Medulla oblongata (tissue), 1 donor: Measurements from ENCODE around the gene CIAO3.
"Not testable (repeated sequence)": the region's sequence is repeated elsewhere in the genome, so short reads cannot be mapped to it uniquely, and the experiment has no call there.

ENCODE experiments used
- DNase-seq: peaks from one replicate; pipeline ENCODE4 v3.0.0-alpha.2; 2015; ENCODE audit errors: extremely low spot score

Gene CIAO3

DNA sequence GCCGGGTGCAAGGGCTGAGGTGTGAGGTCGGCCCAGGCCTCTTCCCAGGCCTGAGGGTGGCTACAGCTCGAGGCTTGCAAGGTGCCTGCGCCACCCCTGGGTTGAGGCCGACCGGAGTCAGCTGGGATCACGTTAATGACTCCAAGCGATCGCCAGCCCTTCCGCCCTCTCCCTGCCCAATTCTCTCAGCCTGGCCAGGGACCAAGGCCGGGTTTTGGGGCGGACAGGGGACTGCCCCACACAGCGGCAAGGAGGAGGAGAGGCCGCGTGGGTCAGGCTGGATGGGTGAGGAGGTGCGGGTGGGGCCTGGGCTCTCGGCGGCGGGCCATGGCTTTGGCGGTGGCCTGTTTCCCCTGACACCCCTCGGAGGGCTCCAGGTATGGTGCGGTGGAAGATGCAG, 47.4 kb downstream of the CIAO3 start:
- no peak for DNase-seq

DNA sequence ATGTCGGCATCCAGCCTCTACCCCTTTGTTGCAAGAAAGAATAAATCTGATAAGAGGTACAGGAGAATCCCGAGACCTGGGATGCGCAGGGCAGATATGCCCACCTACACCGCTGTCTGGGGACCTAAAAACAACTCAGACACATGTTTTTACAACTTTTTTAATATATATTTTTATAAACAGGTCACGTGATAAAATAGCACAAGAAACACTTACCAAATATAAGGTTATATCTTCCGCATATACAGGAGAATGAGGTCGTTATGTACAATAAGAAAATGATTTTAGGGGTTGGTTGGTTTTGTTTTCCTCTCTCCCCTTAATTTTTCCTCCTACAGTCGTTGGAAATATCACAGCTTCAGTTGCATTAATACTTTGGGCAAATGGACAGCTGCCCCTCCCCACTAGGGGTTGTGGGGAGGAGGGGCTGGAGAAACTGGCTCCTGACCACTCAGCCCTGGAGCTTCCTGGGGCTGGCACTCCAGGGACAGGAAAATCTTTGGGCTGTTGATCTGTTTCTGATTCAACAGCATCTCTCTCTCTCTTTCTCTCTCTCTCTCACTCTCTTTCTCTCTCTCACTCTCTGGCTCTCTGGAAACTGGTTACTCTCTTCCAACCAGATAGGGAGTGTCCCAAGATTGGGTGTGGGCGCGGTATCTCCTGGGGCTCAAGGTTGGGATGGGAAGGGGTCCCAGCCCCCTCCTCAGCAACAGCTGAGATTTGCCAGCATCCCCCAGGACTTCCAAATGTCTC, 48.3 kb downstream of the CIAO3 start:
- no peak for DNase-seq

DNA sequence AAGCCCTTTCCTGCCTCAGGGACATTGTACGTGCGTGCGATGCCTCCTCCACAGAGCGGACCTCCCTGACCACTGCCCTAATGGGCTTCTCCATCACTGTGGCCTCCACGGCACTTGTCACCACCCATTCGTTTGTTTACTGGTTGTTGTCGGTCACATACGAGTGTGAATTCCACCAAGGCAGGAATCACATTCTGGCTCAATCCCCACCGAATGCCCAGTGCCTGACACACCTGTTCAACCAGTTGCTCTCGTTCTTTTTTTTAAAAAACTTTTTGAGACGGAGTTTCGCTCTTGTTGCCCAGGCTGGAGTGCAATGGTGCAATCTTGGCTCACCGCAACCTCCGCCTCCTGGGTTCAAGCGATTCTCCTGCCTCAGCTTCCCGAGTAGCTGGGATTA, 49.6 kb downstream of the CIAO3 start:
- not testable (repeated sequence) for DNase-seq

DNA sequence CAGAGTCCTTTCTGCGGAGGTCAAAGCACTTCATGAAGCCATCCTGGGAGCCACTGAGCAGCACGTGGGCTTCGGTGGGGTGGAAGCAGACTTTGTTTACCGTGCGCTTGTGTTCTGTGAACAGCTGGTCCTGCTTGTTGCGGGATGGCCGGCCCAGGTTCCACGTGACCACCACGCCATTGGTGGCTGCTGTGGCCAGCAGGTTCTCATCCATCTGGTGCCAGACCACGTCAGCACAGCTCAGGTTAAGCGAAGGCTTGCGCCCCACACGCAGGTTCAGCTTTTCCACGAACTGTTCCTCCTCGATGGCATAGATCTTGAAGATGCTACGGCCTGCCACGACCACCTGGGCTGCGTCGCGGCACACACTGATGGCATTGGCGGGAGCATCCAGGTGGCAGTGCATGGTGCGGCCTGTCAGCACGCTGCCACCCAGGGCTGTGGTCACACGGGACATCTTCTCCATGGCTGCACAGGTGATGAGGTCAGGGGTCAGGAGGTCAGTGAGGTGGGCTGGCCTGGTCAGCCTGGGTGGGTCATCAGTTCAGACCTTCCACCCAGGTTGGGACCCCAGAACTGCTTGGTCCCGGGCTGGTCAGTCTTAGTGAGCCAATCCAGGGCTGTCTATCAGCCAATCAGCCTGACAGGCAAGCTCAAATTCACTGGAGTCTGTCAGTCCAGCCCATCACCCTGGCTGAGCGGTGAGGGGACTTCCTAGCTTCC, 51.5 kb downstream of the CIAO3 start:
- no peak for DNase-seq

DNA sequence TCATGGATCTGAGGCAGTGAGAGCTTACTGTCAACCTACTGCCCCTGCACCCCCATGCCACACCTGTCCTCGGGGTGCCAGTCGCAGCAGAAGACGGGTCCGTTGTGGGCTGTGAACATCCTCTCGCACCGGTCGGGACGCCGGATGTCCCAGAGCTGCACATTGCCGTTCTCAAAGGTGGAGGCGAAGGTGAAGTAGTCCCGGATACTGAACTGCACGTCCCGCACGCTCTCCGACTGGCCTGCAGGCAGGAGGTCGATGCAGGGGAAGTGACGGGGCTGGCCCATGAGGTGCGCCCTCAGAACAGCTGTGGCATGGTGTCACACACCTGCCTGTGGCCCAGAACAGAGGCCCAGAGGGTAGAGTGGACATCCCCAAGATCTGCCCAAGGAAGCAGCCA, 53.3 kb downstream of the CIAO3 start:
- DNase-seq, result no peak

DNA sequence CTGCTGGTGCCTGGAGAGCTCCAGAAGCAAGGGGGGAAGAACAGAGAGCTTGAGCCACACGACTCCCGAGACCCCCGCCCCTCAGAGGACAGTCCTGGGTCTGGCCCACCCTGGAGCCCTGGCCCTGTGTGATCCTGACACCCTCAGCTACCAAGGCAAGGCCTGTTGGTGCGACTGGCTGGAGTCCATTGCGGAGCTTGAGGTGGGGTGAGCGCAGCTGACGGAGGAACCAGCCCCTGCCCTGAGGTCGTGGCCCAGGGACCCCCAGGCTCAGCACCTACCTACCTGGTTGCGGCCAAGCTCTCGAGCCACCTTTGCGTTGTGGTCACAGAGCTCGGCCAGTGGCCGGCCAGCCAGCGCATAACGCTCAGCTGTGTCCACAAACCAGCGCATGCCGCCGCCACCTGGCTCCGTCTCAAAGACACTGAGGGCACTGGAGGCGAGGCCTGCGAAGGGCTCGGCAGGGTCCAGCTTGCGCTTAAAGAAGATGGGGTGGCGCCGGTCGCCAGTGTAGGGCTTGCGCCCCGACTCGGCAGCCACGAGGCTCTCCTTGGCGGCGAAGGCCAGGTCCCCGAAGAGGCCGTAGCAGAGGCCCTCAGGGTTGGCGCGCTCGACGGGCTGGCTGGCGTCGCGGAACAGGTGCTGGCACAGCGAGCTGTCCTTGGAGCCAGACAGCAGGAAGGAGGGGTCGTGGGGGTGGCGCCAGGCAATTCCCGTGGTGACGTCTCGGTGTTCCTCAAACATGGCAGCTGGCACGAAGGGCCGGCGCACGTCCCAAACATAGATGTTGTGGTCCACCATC, 54.1 kb downstream of the CIAO3 start:
- DNase-seq, result no peak

DNA sequence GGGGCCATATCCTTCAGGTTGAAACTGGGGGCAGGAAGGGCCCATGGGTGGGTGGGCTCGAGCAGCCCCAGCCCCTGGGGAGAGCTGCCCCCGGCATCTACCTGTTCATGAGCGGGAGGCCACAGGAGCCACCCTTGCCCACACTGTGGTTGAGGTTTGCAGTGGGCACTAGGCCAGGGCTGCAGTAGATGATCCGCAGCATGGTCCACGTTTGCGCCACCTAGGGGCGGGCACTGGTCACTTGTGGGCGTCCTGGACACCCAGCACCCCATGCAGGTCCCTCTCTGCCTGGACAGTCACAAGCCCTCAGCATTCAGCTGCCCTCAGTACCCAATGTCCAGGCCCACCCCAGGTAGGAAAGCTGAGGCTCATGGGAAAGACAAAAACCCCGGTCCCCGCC, 54.8 kb downstream of the CIAO3 start:
- no peak for DNase-seq

DNA sequence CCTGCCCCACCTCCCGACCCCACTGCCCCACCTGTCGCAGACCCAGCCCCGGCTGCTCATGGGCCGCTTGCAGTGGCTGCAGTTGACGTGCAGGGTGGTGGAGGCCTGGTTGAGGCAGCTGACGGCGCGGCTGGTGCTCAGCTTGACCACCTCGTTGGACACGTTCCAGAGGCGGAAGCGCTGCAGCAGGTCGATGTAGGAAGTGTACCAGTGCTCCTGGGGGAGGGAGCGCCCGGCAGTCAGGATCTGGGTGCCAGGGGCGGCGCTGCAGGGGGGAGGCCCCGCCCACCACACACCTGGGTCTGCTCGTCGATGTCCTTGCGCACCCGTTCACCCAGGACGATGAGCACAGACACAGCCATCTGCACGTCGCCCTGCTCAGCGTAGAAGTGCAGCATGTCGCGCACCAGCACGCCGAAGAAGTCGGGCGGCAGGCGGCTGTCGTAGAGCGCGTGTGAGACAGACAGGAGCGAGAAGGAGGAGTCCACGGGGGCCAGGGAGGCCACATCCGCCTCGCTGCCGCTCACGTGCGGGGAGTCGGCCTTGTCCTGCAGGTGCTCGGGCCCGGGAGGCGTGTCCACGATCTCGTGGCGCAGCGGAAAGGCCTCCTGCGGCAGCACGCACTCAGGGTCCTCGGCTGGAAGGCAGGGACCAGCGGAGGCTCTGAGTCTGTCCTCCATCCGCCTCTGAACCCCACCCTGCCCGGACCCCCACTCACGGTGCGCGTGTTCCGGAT, 55.7 kb downstream of the CIAO3 start:
- DNase-seq, result no peak

DNA sequence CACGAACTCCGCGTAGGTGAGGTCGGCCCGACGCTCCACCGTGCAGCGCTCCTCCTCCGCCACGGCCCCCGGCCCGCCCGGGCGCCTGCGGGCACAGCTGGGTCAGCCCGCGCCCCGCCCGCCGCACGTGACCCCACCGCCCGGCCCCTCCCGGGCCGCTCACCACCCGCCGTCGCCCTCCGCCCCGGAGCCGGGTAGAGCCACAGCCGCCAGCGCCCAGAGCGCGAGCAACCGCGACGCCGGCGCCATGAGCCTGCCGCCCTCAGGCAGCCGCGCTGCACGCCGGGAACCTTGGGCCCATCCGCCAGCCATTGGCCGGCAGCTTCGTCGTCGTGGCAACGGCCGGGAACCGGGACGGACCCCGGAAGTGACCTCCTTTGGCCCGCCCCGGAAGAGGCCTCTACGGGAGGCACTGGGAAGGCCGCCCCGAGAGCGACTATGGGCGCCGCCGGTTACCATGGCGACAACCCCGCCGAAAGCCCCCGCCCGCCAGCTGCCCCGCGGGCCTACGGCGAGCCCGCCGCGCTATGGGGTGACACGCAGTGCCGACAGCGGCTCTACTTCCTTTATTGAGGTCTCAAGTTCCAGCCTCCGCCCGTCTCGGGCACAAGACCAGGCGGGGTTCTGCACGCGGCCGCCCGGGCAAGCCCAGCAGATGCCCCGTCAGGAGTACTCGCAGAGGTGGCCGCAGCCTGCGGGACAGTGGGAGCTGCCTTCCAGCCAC, 56.6 kb downstream of the CIAO3 start, which contains the start of gene JMJD8:
Gene JMJD8, minus strand, starts transcription at position 264 of the 724 bp plus-strand sequence. Its CDS starts 15 bp downstream, at position 249.
- peak; percentile 97 for DNase-seq

DNA sequence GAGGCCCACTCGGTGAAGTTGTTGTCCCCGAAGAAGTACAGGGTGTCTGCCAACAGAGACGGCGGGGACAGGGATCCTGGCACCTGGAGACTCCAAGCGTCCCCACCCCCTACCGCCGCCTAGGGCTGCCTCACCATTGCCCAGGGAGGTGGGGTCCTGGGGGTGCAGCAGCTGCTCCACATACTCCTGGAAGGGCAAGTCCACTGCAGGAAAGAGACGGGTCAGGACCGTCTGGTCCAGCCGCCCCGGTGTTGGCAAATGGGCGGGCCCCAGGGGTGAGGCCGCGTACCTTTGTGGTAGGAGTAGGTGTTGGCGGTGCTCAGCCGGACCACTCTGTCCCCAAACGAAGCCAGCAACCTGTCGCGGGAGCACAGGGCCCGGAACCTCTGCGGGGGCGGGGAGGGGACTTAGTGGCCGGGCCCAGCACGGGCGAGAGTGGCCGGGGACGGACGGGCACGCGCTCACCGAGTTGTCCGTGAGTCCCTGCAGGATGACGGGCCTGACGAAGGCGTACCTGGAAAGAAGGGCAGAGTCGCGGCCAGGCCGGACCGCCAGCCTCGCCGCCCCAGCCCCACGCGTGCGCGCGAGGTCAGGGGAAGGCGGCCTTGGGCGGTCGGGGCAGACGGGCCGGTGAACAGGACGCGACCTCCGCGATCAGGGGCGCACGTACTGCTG, 57.3 kb downstream of the CIAO3 start:
- no peak for DNase-seq

DNA sequence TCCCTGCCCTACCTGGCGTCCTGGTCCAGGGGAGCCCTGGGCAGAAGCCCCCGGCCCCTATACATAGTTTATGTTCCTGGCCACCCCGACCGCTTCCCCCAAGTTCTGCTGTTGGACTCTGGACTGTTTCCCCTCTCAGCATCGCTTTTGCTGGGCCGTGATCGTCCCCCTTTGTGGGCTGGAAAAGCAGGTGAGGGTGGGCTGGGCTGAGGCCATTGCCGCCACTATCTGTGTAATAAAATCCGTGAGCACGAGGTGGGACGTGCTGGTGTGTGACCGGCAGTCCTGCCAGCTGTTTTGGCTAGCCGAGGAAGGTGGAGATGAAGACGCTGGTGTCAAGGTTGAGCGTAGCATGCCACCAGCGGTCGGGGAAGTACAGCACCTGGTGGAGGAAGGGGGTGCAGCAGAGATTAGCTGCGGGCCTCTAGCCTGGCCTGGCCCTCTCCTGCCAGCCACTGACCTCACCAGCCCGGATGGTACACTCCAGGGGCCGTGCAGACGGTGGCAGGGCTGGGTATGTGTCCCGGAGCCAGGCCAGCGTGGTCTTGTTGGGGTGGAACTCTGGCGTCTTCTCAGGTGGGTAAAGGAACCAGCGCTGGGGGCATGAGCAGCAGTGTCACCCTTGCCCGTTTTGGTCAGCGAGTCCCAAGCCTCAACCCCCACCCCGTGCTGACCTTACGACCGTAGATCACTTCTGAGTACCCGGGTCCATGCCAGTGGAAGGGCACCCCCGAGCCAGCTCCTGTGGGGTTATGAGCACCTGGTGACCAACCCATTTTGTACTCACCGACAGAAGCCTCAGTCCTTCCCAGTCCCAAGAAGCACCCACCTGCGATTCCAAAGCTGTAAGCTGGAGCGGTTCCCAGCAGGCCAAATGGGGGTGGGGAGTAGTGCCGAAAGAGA, 58.1 kb downstream of the CIAO3 start:
- no peak for DNase-seq

DNA sequence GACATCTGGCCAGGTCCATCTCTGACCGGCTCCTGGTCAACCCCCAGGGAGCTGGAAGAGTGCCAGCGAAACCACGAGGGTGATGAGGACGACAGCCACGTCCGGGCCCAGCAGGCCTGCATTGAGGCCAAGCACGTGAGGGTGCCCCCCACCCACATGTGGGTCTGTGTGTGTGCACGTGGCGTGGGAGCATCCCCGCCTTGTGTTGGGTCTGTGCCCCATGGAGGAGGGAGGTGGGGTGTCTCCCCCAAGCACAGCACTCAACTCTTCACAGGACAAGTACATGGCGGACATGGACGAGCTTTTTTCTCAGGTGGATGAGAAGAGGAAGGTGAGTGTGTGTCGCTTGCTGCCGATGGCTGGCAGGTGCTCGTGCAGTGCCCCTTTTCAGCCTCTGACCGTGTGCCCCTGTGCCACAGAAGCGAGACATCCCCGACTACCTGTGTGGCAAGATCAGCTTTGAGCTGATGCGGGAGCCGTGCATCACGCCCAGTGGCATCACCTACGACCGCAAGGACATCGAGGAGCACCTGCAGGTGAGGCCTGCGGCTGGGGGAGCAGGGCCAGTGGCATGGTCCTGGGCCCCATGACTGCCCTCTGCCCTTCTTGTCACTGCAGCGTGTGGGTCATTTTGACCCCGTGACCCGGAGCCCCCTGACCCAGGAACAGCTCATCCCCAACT, 58.9 kb downstream of the CIAO3 start:
- no peak for DNase-seq

DNA sequence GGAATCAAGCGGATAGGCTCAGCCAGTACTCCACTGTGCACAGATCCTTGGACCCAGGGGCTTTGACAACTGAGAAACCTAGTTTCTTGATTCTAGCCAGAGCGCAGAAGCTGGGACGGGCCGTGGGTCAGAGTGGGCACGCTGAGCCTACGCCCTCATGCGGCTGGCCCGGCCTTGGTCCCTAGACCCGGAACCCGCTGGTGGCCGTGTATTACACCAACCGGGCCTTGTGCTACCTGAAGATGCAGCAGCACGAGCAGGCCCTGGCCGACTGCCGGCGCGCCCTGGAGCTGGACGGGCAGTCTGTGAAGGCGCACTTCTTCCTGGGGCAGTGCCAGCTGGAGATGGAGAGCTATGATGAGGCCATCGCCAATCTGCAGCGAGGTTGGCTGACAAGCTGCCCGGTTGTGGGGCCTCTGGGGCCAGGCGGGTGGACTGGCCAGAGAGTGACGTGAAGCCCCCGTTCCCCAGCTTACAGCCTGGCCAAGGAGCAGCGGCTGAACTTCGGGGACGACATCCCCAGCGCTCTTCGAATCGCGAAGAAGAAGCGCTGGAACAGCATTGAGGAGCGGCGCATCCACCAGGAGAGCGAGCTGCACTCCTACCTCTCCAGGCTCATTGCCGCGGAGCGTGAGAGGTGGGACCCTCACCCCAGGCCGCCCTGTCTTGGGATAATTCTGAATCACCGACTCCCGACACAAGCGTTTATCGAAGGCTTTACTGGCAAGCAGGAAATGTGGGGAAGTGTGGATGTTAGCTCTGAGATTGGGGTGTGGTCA, 59.6 kb downstream of the CIAO3 start:
- DNase-seq, result peak; percentile 25

DNA sequence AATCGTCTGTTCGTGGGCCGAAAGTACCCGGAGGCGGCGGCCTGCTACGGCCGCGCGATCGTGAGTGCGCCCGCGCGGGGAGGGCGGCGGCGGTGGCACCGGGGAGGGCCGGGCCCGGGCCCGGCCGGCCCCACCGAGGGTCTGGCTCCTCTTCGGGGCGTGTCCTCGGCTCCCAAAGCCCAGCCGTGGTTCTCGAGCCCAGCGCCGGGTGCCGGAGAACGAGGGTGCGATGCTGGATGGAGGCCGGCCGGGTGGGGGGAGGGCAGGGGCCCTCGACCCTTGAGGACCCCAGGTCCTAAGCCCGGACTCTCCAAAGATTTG, 60.2 kb downstream of the CIAO3 start:
- DNase-seq, result no peak

DNA sequence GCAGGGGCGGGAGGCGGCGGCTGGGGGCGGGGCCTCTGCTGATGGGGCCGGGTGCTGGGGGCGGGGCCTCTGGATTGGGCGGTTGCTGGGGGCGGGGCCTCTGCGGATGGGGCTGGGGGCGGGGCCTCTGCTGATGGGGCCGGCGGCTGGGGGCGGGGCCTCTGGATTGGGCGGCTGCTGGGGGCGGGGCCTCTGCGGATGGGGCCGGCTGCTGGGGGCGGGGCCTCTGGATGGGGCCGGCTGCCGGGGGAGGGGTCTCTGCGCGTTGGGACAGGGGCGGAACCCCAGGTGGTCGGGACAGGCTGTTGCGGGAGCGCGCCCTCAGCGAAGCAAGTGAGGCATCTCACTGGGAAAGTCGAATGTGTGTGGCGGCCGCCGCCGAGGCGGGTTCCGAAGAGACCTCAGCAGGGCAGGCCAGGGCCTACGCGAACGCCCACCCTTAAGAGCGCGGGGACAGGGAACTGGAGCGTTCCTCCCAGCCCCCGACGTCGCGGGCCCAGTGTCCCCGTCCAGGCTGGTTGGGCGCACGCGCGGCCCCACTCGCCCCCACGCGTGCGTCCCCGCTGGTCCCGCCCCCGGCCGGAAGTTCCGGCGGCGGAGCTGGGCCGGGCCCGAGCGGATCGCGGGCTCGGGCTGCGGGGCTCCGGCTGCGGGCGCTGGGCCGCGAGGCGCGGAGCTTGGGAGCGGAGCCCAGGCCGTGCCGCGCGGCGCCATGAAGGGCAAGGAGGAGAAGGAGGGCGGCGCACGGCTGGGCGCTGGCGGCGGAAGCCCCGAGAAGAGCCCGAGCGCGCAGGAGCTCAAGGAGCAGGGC, 60.8 kb downstream of the CIAO3 start, which contains the start of gene STUB1:
Gene STUB1, plus strand, starts transcription at position 597 of the 811 bp plus-strand sequence. Its CDS starts 116 bp downstream, at position 713.
- DNase-seq, result peak; percentile 83
